Endothelial cell of umbilical vein (primary cell): ENCODE data around the gene MAP1LC3B. TPM values are rescaled to one million over a fixed set of nuclear protein-coding genes. Genes with fewer than 3 reads are reported as not detected.

Experiments
- BruUV-seq: library from RNA; stranded (reverse); fragments of 400-500 nt; replicated peaks from 2 replicates; lab custom pipeline; 2021; lab: Mats Ljungman, UMichigan
- CTCF ChIA-PET: fragments of 300-600, 350-600 bp; sonication (Branson Sonifier 250); formaldehyde crosslinking; loops from one replicate; lab custom pipeline; 2021; ENCODE audit warnings: antibody characterized with exemption, inconsistent platforms; lab: Charles Lee
- POLR2A ChIA-PET: fragments of 300-600, 350-600 bp; sonication (Branson Sonifier 250); formaldehyde crosslinking; loops from one replicate; lab custom pipeline; 2021; ENCODE audit warnings: antibody characterized with exemption, inconsistent platforms; lab: Charles Lee
- DNase-seq: peaks from one replicate; pipeline ENCODE4 v3.0.0-alpha.2; 2011; ENCODE audit warnings: low read depth, low spot score
- FAIRE-seq: peaks from 2 replicates; lab custom pipeline; 2011; peaks lifted over from hg19 to GRCh38; lab: Jason Lieb, UNC
- H2AFZ ChIP-seq: 2 replicates; pipeline ENCODE4 v1.6.0; 2012; ENCODE audit warnings: low read depth, low read length, control low read depth, inconsistent platforms
- H3K27ac ChIP-seq: 2 replicates; pipeline ENCODE4 v1.5.1; 2011; ENCODE audit warnings: low read depth, mild to moderate bottlenecking, control low read depth, low read length, moderate library complexity; ENCODE audit not compliant: insufficient read depth
- H3K27me3 ChIP-seq, 2 experiments: 2 replicates each; pipeline versions ENCODE4 v1.6.0 to v1.6.1; 2011; ENCODE audit warnings: low read length in 2 of 2, mixed read lengths in 1 of 2; ENCODE audit not compliant: control insufficient read depth in 2 of 2, insufficient read depth in 2 of 2
- H3K36me3 ChIP-seq, 2 experiments: 2 replicates in 1 of 2; 3 replicates in 1 of 2; pipeline ENCODE4 v1.5.1; 2011; ENCODE audit warnings: low read length in 2 of 2, mild to moderate bottlenecking in 1 of 2, moderate library complexity in 1 of 2; ENCODE audit not compliant: control insufficient read depth in 2 of 2, insufficient read depth in 2 of 2; ENCODE audit errors: extremely low read depth in 1 of 2
- H3K4me1 ChIP-seq: 3 replicates; pipeline ENCODE4 v1.5.1; 2011; ENCODE audit warnings: mild to moderate bottlenecking, low read length; ENCODE audit not compliant: control insufficient read depth, insufficient read depth; ENCODE audit errors: extremely low read depth
- H3K4me2 ChIP-seq: 2 replicates; pipeline ENCODE4 v1.6.1; 2011; ENCODE audit warnings: low read length, control low read depth, mixed read lengths; ENCODE audit not compliant: insufficient read depth
- H3K4me3 ChIP-seq, 3 experiments: fragments of 200-600 bp in 1 of 3; sonication (generic), shearing (Covaris generic) in 1 of 3; replicated peaks in 1 of 3; 2 replicates each; pipeline ENCODE4 v1.5.1; 2011 to 2016; ENCODE audit warnings: control low read depth in 3 of 3, low read length in 3 of 3, mild to moderate bottlenecking in 2 of 3, inconsistent platforms in 1 of 3, low read depth in 1 of 3, moderate library complexity in 1 of 3; ENCODE audit not compliant: insufficient read depth in 1 of 3
- H3K79me2 ChIP-seq: 2 replicates; pipeline ENCODE4 v1.6.0; 2012; ENCODE audit warnings: low read length, inconsistent platforms; ENCODE audit not compliant: control insufficient read depth, insufficient read depth
- H3K9ac ChIP-seq: replicated peaks from 2 replicates; pipeline ENCODE3; 2011; ENCODE audit warnings: low read length, control low read depth; ENCODE audit not compliant: insufficient read depth; ENCODE audit errors: extremely low read depth
- H3K9me1 ChIP-seq: replicated peaks from 3 replicates; pipeline ENCODE4 v1.6.0; 2011; ENCODE audit warnings: mild to moderate bottlenecking, low read length; ENCODE audit not compliant: control insufficient read depth, insufficient read depth; ENCODE audit errors: extremely low read depth
- H3K9me3 ChIP-seq: replicated peaks from 2 replicates; pipeline ENCODE4 v1.5.1; 2012; ENCODE audit warnings: low read length, inconsistent platforms; ENCODE audit not compliant: control insufficient read depth, insufficient read depth
- H4K20me1 ChIP-seq: replicated peaks from 2 replicates; pipeline ENCODE3; 2011; ENCODE audit warnings: mild to moderate bottlenecking, low read length; ENCODE audit not compliant: control insufficient read depth, insufficient read depth; ENCODE audit errors: extremely low read depth
- CTCF ChIP-seq, 2 donors: IDR thresholded peaks; 1 replicate in 1 of 2; 2 replicates in 1 of 2; pipeline ENCODE4 v1.5.1; 2011; ENCODE audit warnings: low read length in 2 of 2, mild to moderate bottlenecking in 2 of 2, moderate library complexity in 2 of 2, control low read depth in 1 of 2, inconsistent platforms in 1 of 2, low read depth in 1 of 2; ENCODE audit not compliant: insufficient read depth in 1 of 2; ENCODE audit errors: extremely low read depth in 1 of 2
- EZH2 ChIP-seq: IDR thresholded peaks from 2 replicates; pipeline ENCODE4 v1.6.1; 2012; ENCODE audit warnings: borderline replicate concordance, low read depth, mild to moderate bottlenecking, moderate library complexity, low read length, inconsistent platforms; ENCODE audit not compliant: severe bottlenecking
- FOS ChIP-seq: IDR thresholded peaks from 2 replicates; pipeline ENCODE4 v1.6.1; 2011; ENCODE audit warnings: mild to moderate bottlenecking, low read length, moderate library complexity, borderline replicate concordance; ENCODE audit not compliant: insufficient read depth
- GATA2 ChIP-seq: IDR thresholded peaks from 2 replicates; pipeline ENCODE4 v1.7.0; 2011; ENCODE audit warnings: low read depth, mild to moderate bottlenecking, moderate library complexity, mixed read lengths, low read length; ENCODE audit not compliant: insufficient read length, insufficient read depth
- JUN ChIP-seq: IDR thresholded peaks from 2 replicates; pipeline ENCODE4 v1.6.1; 2011; ENCODE audit warnings: borderline replicate concordance, low read depth; ENCODE audit not compliant: insufficient read length, insufficient read depth
- MAX ChIP-seq: IDR thresholded peaks from 2 replicates; pipeline ENCODE4 v1.6.1; 2011; ENCODE audit not compliant: insufficient read depth, insufficient read length
- MYC ChIP-seq: IDR thresholded peaks from one replicate; pipeline ENCODE4 v1.6.1; 2011; ENCODE audit warnings: mild to moderate bottlenecking, low read depth, low read length
- POLR2A ChIP-seq: IDR thresholded peaks from 2 replicates; pipeline ENCODE4 v1.6.1; 2012; ENCODE audit warnings: low read depth, mild to moderate bottlenecking, control low read depth, low read length
- POLR2AphosphoS5 ChIP-seq: IDR thresholded peaks from 2 replicates; pipeline ENCODE4 v1.6.1; 2012; ENCODE audit warnings: low read depth, mild to moderate bottlenecking, control low read depth, low read length, moderate library complexity; ENCODE audit not compliant: insufficient read depth
- dilution Hi-C: fragments of 300-500 bp; cut with MboI; formaldehyde crosslinking; loops from one replicate; pipeline ENCODE4 v1.15.0; 2019; ENCODE audit warnings: low sequenced_read_pairs; ENCODE audit not compliant: extremely low pct_ligation_motif_present
- intact Hi-C: fragments of 100-400 bp; cut with micrococcal nuclease; formaldehyde crosslinking; loops from one replicate; pipeline ENCODE4 v1.10.0; 2022
- polyA plus RNA-seq, 4 experiments: library from polyadenylated mRNA; depleted of rRNA in 3 of 4; stranded (reverse) in 3 of 4; unstranded in 1 of 4; fragments of >200 nt; gene quantifications; 2 replicates each; pipeline versions ENCODE4 v1.2.1 to v1.2.3, GENCODE V29; 2011 to 2012; ENCODE audit warnings: missing spikeins in 1 of 4
- total RNA-seq: library from RNA; stranded (reverse); gene quantifications from 2 replicates; pipeline ENCODE4 v1.2.3, GENCODE V29; 2021

Gene MAP1LC3B
- total and polyA plus RNA-seq, 2 donors (not counting 3 experiments of a cell fraction or from before 2014, with no cell fraction given), result 40.7 to 99.9 TPM

- Histone ChIP-seq H4K20me1 (no peaks in the 10 kb centered on the region), H3K9ac (no peak overlapping the region), H3K79me2 (no peaks in the 10 kb centered on the region), H2AFZ (no peak overlapping the region), H3K4me2 (no peak overlapping the region), H3K27ac (no peak overlapping the region), H3K36me3 (peaks cover 3 to 39% of the 10 kb centered on the region in 2 experiments), H3K27me3 (no peaks in the 10 kb centered on the region), H3K4me3 (no peak overlapping the region), H3K9me3 (no peaks in the 10 kb centered on the region), H3K9me1 (no peaks in the 10 kb centered on the region), H3K4me1 (no peaks in the 10 kb centered on the region)
- CTCF ChIA-PET, result interaction anchor here (0.6 to 1.5 kb wide), 5 partner anchors 14 to 215 kb away, joined by 3 to 6 read pairs (median 4); no protein-coding TSS in a partner anchor
- BruUV-seq, result no TSS peak
- DNase-seq (no peak), FAIRE-seq (no peak)
- POLR2A ChIA-PET, result no interaction called here
- dilution Hi-C loops, result no loop called here
- TF ChIP-seq JUN, result no peak
- no peak for TF ChIP-seq FOS
- TF ChIP-seq POLR2AphosphoS5, result no peak
- TF ChIP-seq MYC, result no peak
- TF ChIP-seq GATA2, result no peak
- no peak for TF ChIP-seq CTCF (IDR thresholded peaks at IDR 0.05; ENCODE audit: extremely low read depth in 1 of 2, insufficient read depth in 1 of 2, low read depth in 1 of 2, low read length in 2 of 2)
- no peak for TF ChIP-seq EZH2
- TF ChIP-seq MAX, result no peak
- TF ChIP-seq POLR2A, result no peak
- intact Hi-C loops, result no loop called here
Measured at GRCh38 chr16:87421003-87421912, 29.1 kb downstream of the MAP1LC3B start.
